Epithelial cell of esophagus (primary cell): ENCODE data around the gene ARHGAP4.
A peak's percentile ranks its signal among the peaks of the same experiment; 100 is the strongest.

Source experiments
- DNase-seq: peaks from one replicate; pipeline ENCODE4 v3.0.0; 2010; ENCODE audit warnings: low read depth
- H3K4me3 ChIP-seq: 2 replicates; pipeline ENCODE4 v1.5.1; 2011; ENCODE audit warnings: mild to moderate bottlenecking, low read length, control low read depth
- CTCF ChIP-seq: IDR thresholded peaks from 2 replicates; pipeline ENCODE4 v1.5.1; 2011; ENCODE audit warnings: low read depth, mild to moderate bottlenecking, low read length, control low read depth, inconsistent platforms; ENCODE audit not compliant: insufficient read depth; ENCODE audit errors: missing control alignments

ARHGAP4 gene

GRCh38 chrX:153906126-153906917 lies 19.7 kb downstream of the ARHGAP4 start:
- DNase-seq, result no peak
- no peak for TF ChIP-seq CTCF
- H3K4me3 ChIP-seq, result no peak overlapping the region

- no peak for DNase-seq
- no peak for TF ChIP-seq CTCF
Measured at GRCh38 chrX:153905481-153906095, 20.5 kb downstream of the ARHGAP4 start.

DNA sequence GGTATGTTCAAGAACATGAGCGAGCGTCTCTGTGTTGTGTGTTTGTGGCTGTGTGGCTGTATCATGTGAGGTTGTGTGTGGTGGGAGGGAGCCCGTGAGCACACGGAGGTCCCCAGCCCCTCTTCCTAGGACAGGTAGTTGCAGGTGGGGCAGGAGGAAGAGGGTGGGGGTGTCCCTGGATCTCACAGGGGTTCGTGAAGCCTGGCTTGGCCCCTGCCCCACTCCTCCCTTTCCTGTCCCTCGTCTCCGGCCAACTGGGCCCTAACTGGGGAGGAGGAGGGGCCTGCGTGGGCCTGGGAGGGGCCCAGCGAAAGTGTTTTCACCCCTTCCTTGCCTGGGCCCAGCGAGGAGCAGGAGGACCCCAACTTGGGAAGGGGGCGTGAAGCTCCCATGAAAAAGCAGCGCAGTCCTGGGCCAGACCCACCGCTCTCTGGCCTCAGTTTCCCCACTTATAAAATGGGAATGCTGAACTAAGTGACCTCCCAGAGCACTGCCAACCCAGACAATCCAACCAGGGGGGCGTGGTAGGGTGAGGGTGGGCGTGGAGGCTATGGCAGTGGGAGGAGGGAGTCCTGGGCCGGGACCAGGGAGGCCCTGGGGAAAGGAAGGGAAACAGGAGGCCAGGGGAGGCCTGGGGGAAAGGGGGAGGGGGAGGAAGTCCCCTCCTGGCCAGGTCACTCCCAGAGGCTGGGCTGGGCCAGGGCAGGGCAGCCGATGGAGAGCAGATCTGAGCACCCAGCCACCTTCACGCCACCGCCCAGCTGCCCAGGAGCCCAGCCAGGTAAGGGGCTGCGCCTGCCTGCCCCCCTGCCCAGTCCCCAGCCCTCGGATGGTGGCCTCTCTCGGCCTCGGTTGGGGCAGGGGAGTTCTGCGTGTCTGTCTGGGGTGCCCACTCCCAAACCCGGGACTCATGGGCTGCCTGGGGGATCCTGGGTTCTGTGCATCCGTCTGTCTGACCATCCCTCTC lies 21.8 kb downstream of the ARHGAP4 start, which contains the start of gene AVPR2:
TSS of gene AVPR2 (plus strand) at position 683 of the 967 bp plus-strand sequence. CDS start 473 bp downstream, outside the sequence.
- no peak within 1 kb of the TSS for H3K4me3 ChIP-seq
- no peak for TF ChIP-seq CTCF
- no peak for DNase-seq

More at GRCh38 chrX:153905481-153906095, 20.5 kb downstream of the ARHGAP4 start:
- no peak overlapping the region for H3K4me3 ChIP-seq

GRCh38 chrX:153903238-153903980 lies 22.7 kb downstream of the ARHGAP4 start:
- no peak for TF ChIP-seq CTCF
- H3K4me3 ChIP-seq, result no peak overlapping the region

DNA sequence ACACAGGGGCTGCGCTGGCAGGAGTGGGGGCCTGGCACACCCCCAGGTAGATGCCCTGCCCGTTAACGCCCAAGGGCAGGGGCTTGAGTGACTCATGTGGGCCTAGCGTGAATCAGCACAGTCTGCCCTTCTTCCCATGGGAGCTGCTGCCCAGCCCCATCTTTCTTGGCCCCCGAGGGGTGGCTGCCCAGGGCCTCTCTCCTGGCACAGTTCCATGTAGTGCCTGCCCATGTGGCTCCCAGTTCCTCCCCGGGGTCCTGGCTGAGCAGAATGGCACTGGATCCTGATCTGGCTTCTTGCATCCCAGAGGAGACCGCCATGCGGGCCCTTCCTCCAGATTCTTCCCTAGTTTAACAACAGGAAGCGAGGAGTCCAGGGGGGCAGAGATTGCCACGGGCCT lies 23.7 kb downstream of the ARHGAP4 start:
- peak; percentile 17 for DNase-seq
- H3K4me3 ChIP-seq, result no peak overlapping the region
- TF ChIP-seq CTCF, result no peak

More at GRCh38 chrX:153903238-153903980, 22.7 kb downstream of the ARHGAP4 start:
- DNase-seq, result no peak

DNA sequence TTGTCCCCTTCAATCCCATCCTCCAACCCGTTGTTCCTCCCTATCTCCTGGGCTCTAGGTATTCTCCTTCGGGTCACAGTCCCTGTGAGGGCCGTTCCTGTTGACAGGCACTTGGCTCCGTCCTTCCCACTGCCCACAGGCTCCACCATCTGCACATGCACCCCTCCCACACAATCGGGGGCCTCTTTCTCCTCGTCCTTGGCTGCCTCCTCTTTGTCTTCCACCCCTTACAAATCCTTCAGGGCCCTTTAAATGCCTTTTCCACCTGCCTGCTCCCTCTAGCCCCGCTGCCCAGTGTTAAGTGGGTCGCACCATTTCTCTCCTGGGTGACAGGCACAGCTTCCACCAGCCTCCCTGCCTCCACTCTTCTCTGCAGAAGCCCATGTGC lies 24.3 kb downstream of the ARHGAP4 start:
- no peak for TF ChIP-seq CTCF
- H3K4me3 ChIP-seq, result no peak overlapping the region
- DNase-seq, result no peak
